ENCODE data around the gene SCAMP2. TPM values are rescaled to one million over a fixed set of nuclear protein-coding genes. Genes with fewer than 3 reads are reported as not detected.
A peak's percentile ranks its signal among the peaks of the same experiment; 100 is the strongest.

Gene SCAMP2
- total and polyA plus RNA-seq, 2 experiments from 2014 or later: 34.7 to 51.3 TPM

DNA sequence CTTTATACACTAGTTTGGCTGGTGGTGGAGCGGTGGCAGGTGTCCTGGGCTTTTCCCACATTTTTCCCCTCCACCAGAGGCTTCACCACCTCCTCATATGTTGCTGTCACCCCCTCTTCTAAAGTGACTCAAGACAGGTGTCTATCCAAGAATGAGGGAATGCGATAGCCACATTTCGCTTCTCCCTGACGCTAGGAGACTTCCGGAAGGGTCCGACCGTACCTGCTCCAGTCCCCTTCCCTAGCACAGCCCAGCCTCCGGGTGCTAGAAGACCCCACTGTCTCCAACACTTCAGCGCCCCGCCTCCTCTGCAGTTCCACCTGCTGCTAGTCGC is 496 bp downstream of the SCAMP2 start:
- Histone ChIP-seq H3K9me2 (ENCODE audit: insufficient read depth) (no peaks in the 10 kb centered on the region), H3K79me2 (replicated peaks; ENCODE audit: insufficient read depth) (peaks cover 49% of the 10 kb centered on the region), H4K20me1 (replicated peaks; ENCODE audit: insufficient read depth) (peaks cover 20% of the 10 kb centered on the region), H3K4me2 (peak overlapping the region; percentile 81), H3K4me1 (ENCODE audit: insufficient read depth) (no peaks in the 10 kb centered on the region), H3K4me3 (peak overlapping the region; percentile 83), H3F3A (replicated peaks; ENCODE audit: low read depth) (0 out of 2 replicates have a peak, but pooled peaks cover 8% of the 10 kb centered on the region), H2AFZ (no peak overlapping the region), H3K36me3 (ENCODE audit: insufficient read depth) (no peaks in the 10 kb centered on the region), H3K27ac (ENCODE audit: low read depth) (no peak overlapping the region), H3K27me3 (ENCODE audit: insufficient read depth) (no peaks in the 10 kb centered on the region)
- peak overlapping the region; percentile 76 for H3K27ac Mint-ChIP-seq
- DNase-seq (ENCODE audit: low spot score) (no peak), ATAC-seq (no peak)
- H3K4me1 Mint-ChIP-seq: peaks cover 18% of the 10 kb centered on the region
- H3K27me3 Mint-ChIP-seq (ENCODE audit: insufficient read depth, low read depth, poor library complexity): peaks cover 17% of the 10 kb centered on the region
- peaks cover 12% of the 10 kb centered on the region; the same call in 2 of the 3 replicates for H3K36me3 Mint-ChIP-seq (ENCODE audit: low read depth)
- H3K9me3 Mint-ChIP-seq: no peaks in the 10 kb centered on the region
- H3K4me3 Mint-ChIP-seq: peak overlapping the region; percentile 86
- TF ChIP-seq EZH2 (IDR thresholded peaks at IDR 0.05; ENCODE audit: low read depth, unreplicated experiment): no peak
- TF ChIP-seq CREB1 (CRISPR knock-in tag; IDR thresholded peaks at IDR 0.05; ENCODE audit: low read depth): no peak
- TF ChIP-seq, protein P1, sequence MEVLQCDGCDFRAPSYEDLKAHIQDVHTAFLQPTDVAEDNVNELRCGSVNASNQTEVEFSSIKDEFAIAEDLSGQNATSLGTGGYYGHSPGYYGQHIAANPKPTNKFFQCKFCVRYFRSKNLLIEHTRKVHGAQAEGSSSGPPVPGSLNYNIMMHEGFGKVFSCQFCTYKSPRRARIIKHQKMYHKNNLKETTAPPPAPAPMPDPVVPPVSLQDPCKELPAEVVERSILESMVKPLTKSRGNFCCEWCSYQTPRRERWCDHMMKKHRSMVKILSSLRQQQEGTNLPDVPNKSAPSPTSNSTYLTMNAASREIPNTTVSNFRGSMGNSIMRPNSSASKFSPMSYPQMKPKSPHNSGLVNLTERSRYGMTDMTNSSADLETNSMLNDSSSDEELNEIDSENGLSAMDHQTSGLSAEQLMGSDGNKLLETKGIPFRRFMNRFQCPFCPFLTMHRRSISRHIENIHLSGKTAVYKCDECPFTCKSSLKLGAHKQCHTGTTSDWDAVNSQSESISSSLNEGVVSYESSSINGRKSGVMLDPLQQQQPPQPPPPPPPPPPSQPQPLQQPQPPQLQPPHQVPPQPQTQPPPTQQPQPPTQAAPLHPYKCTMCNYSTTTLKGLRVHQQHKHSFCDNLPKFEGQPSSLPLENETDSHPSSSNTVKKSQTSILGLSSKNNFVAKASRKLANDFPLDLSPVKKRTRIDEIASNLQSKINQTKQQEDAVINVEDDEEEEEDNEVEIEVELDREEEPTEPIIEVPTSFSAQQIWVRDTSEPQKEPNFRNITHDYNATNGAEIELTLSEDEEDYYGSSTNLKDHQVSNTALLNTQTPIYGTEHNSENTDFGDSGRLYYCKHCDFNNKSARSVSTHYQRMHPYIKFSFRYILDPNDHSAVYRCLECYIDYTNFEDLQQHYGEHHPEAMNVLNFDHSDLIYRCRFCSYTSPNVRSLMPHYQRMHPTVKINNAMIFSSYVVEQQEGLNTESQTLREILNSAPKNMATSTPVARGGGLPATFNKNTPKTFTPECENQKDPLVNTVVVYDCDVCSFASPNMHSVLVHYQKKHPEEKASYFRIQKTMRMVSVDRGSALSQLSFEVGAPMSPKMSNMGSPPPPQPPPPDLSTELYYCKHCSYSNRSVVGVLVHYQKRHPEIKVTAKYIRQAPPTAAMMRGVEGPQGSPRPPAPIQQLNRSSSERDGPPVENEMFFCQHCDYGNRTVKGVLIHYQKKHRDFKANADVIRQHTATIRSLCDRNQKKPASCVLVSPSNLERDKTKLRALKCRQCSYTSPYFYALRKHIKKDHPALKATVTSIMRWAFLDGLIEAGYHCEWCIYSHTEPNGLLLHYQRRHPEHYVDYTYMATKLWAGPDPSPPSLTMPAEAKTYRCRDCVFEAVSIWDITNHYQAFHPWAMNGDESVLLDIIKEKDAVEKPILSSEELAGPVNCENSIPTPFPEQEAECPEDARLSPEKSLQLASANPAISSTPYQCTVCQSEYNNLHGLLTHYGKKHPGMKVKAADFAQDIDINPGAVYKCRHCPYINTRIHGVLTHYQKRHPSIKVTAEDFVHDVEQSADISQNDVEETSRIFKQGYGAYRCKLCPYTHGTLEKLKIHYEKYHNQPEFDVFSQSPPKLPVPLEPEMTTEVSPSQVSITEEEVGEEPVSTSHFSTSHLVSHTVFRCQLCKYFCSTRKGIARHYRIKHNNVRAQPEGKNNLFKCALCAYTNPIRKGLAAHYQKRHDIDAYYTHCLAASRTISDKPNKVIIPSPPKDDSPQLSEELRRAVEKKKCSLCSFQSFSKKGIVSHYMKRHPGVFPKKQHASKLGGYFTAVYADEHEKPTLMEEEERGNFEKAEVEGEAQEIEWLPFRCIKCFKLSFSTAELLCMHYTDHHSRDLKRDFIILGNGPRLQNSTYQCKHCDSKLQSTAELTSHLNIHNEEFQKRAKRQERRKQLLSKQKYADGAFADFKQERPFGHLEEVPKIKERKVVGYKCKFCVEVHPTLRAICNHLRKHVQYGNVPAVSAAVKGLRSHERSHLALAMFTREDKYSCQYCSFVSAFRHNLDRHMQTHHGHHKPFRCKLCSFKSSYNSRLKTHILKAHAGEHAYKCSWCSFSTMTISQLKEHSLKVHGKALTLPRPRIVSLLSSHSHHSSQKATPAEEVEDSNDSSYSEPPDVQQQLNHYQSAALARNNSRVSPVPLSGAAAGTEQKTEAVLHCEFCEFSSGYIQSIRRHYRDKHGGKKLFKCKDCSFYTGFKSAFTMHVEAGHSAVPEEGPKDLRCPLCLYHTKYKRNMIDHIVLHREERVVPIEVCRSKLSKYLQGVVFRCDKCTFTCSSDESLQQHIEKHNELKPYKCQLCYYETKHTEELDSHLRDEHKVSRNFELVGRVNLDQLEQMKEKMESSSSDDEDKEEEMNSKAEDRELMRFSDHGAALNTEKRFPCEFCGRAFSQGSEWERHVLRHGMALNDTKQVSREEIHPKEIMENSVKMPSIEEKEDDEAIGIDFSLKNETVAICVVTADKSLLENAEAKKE (CRISPR knock-in tag; IDR thresholded peaks at IDR 0.05): no peak
- no peak for TF ChIP-seq ZNF331 (CRISPR knock-in tag; IDR thresholded peaks at IDR 0.05; ENCODE audit: low read depth)
- no peak for TF ChIP-seq NANOG (IDR thresholded peaks at IDR 0.05; ENCODE audit: borderline replicate concordance)

Data from GM23338 (cell line).